Epidermal melanocyte (primary cell): ENCODE data around the gene SLC25A1.
"Not testable (repeated sequence)": the region's sequence is repeated elsewhere in the genome, so short reads cannot be mapped to it uniquely, and the experiment has no call there.

ENCODE experiments used
- DNase-seq: peaks from one replicate; pipeline ENCODE4 v3.0.0; 2011; ENCODE audit warnings: low spot score; ENCODE audit not compliant: insufficient read length

Gene SLC25A1

DNA sequence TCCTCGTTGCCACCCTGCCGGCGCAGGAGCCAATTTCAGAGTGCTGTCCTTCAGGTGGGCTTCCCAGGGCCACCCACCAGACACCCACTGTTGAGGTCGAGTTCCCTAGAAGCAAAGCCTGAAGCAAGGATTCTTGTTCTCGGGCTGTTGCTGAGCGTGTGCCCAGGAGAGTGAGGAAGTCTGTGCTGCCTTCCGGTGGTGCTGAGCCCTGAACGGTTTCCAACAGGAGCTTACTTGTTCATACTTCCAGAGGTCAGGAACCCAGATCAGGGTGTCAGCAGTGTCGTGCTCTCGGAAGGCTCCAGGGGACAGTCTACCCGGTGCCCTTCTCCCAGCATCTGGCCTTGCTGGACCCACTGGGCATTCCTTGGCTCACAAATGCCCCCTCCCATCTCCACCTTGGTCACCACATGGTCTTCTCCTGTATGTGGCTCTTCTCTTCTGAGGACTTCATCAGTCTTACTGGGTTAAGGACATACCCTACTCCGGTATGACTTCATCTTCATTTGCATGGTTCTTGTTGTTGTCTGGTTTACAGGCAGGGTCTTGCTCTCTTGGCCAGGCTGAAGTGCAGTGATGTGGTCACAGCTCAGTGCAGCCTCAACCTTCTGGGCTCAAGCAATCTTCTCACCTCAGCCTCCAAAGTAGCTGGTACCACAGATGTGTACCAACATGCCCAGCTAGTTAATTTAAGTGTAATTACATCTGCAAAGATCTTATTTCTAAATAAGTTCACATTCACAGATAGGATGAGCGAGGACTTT, 11.2 kb downstream of the SLC25A1 start:
- DNase-seq: no peak

DNA sequence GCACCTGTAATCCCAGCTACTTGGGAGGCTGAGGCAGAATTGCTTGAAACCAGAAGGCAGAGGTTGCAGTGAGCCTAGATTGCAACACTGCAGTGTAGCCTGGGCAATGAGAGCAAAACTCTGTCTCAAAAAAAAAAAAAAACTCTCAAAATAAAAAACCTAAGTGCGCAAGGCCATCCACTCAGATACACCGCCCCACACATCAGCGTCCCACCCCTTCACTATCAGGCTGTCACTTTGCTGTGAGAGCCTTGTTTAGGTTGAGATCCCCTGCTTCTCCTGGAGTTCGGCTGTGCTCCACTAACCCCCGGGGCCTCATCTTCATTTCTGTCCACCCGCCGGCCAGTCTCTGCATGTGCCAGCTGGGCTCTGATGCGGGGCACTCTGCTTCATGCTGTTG, 12.1 kb downstream of the SLC25A1 start:
- DNase-seq: no peak

DNA sequence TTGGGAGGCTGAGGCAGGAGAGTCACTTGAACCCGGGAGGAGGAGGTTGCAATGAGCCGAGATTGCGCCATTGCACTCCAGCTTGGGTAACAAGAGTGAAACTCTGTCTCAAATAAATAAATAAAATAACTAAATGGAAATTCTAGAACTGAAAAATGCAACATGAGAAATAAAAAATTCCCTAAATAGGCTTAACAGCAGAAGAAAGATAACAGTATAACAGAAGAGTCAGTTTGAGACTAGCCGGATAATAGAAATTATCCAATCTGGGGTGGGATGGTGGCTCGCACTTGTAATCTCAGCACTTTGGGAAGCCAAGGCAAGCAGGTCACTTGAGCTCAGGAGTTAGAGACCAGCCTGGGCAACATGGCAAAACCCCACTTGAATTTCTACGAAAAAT, 14.1 kb downstream of the SLC25A1 start:
- no peak for DNase-seq

DNA sequence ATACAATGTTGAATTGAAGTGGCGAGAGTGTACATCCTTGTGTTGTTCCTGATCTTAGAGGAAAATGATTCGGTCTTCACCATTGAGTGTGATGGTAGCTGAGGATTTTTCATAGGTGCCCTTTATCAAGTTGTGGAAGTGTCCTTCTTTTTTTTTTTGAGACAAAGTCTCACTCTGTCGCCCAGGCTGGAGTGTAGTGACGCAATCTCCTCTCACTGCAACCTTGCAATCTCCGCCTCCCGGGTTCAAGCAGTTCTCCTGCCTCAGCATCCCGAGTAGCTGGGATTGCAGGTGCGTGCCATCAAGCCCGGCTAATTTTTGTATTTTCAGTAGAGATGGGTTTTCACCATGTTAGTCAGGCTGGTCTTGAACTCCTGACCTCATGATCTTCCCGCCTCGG, 19.9 kb downstream of the SLC25A1 start:
- DNase-seq: not testable (repeated sequence)

DNA sequence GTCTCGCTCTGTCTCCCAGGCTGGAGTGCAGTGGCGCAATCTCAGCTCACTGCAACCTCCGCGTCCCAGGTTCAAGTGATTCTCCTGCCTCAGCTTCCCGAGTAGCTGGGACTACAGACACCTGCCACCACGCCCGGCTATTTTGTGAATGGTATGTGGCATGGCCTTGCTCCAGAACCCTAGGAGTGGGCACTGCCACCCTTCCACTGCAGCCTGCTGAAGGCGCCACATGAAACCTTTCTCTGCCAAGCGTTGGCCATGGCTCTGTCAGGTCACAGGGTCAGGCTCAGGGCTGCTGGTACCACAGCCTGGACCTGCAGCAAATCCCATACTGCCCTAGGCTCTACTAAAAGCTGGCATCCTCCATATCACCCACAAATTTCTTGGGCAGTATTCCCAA, 22.4 kb downstream of the SLC25A1 start:
- not testable (repeated sequence) for DNase-seq

DNA sequence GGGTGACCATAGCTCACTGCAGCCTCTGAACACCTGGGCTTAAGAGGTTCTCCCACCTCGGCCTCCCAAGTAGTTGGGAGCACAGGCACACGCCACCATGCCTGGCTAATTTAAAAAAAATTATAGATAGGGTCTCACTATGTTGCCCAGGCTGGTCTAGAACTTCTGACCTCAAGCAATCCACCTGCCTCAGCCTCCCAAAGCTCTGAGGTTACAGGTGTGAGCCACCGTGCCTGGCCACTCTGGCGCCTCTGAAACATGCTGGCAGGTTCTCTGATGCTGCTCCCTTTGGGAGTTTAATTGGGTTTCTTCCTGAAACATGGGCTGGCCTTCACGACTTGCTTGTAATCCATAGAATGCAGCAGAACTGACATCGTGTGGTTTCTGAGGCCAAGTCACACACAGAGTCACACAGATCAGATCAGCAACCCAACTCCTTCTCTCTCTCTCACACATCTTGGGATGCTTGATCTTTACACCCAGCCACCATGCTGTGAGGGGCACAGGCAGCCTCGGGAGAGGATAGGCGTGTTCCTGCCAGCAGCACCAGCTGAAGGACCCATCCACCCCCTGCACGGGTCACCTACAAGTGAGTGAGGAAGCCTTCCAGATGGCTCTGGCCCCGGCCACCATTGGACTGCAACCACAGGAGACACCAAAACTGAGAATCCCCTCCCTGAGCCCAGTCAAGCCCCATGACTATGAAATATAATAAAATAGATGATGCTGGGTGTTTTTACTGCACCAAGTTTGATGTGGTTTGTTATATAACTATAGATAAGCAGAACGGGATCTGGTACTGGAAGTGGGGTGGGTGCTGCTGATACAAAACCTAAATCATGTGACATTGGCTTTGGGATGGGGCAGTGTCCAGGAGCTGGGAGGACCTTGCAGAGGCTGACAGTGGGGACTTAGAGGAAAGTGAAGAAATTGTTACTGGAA, 25.3 kb downstream of the SLC25A1 start:
- DNase-seq: no peak

DNA sequence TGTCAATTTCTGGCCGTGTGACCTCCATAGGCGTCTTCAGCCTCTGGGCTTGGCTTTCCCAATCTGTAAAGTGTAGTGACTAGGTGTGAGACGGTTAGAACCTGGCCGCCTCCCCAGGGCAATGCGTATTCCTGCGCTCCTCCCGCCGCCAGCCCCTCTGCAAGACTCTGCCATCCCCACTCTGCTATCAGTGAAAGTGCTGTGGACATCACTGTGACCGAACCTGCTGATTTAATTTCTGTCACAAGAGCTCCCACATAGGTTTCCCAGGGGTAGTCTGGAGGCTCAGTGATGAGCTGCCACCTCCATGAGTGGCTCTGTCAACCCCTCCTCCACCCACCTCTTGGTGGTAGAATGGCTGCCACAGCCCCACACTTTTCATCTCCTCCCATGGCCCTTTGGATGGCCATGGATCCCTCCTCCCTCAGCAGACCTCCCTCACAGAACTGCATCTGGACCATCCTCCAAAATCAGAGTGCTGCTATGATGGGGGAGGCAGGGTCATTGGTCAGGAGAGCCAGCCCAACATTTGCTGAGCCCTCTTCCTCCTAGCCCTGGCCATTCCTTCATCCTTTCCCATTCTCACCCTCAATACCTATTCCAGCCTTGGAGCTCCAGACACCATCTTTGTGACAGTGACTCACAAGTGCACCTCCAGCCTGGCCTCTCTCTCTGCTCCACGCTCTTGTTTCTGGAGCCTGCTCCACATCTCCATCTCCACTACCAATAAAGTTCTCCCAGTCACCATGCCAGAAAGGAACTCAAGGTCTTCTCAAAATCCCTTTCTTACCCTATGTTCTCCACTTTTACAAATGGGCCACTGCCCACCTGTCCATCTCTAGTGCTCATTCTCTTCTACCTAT, 27.0 kb downstream of the SLC25A1 start:
- DNase-seq: no peak

DNA sequence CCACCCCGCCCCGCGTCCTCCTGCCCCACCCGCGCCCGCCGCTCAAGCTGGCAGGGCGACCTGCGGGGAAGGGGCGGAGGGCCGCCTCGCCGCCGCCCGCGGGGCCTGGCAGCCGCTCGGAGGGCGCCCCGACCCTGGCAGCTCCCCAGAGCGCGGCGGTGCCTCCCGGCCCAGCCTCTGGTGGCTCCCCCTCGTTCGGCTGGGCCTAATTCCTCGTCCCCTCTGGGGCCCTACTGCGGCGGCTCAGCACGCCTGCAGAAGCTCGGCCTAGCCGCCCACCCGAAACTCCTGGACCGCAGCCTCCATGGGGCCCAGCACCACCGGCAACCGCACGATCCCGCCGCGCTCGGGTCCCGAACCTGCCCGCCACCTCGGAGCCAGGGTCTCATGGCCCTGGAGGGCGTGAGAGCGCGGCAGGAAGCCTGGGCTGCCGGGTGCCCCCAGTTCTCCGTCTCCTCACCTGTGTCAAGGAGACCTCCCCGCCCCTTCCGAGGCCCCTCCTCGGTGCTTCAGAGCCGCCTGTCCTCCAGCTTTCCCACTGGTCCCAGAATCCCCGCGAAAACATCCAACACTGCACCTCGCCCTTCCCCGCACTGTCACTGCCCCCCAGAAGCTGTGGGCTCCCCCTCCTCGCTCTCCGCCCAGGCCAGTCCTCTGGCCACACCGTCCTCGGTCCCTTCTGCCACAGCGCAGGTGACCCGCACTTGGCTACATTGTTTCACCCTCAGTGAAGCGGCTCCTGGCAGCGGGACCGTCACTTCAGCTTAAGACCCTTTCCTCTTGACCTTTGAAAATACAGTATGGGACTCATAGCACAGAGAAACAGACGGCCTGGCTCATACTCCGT, 27.8 kb downstream of the SLC25A1 start:
- DNase-seq: no peak

DNA sequence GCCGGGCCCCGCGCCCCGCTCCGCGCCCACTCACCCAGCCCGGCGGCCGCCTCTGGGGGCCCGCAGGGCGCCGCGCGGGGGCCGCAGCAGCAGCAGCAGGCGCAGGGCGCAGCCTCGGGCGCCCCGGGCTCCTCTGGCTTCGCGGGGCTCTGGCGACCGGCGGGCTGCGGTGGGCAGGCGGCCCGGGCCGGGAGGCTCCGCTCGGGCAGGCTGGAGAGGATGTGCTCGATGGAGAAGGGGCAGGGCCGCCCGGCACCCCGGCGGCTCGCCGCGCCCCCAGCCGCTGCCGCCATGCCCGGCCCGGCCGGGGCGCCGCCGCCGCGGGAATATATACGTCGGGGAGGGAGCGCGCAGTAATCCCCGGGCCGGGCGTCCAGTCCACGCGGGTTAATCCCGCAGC, 28.5 kb downstream of the SLC25A1 start, which contains the start of gene GSC2:
Gene GSC2, minus strand, starts transcription at position 302 of the 400 bp plus-strand sequence. Its CDS starts 9 bp downstream, at position 293.
- DNase-seq: no peak

DNA sequence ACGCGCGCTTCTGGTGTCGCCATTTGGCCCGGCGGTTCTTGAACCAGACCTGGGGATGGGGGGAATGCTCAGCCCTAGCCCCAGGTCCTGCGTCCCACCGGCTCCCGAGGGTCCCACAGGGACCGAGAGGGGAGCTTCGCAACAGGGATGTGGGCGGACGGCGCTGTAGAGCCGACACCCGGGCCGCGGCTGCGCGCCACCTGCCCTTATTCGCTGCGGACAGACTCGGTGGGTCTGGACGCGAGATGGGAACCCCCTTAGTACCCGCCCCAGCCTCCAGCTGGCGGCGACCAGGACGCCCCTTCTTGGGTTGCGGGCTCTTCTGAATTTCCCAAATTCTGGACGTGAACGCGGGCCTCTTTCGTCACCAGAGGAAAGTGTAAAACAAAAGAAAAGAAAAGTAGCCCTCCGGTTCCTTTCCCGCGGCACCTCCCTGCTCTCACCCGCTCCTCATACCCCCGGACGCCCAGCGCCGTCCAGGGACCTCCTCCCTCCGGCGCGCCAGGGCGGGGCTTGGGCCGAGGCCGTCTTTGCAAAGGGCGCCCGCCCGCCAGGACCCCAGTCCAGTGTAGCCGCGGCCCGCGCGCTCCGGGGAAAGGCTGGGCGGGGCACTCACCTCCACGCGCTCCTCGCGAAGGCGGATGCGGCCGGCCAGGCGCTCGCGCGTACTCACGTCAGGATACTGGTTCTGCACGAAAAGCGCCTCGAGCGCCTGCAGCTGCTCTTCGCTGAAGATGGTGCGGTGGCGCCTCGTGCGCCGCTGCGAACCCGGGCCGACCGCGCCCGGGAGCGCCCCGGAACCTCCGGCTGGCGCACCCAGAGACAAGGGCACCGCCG, 29.3 kb downstream of the SLC25A1 start:
- no peak for DNase-seq

DNA sequence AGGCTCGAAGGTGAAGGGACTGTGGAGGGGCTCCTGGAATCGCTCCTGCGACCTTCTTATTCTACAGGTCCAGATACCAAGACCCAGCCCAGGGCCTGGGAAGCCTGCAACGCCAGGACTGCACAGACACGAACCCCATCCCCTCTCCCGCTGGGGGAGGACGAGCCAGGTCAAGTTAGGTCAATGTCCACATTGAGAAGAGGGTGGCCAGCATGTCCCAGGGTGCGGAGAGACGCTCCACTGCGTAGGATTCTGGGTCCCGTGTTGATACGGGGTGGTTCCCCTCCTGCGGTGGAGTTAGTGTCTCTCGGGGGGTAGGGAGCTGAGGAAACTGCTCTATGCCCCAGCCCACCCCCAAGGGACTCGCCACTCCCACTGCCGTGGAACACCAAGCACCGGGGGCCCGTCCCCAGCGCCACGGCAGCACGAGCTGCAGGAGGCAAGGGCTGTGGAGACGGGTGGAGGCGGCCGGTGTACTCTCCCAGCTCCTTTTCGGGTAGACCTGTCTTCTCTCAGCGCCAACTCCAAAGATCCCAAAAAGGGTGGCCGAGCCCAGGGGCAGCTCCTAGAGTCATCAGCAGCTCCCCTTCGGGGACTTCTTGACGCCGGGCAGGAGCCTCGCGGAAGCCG, 30.0 kb downstream of the SLC25A1 start:
- DNase-seq: no peak

DNA sequence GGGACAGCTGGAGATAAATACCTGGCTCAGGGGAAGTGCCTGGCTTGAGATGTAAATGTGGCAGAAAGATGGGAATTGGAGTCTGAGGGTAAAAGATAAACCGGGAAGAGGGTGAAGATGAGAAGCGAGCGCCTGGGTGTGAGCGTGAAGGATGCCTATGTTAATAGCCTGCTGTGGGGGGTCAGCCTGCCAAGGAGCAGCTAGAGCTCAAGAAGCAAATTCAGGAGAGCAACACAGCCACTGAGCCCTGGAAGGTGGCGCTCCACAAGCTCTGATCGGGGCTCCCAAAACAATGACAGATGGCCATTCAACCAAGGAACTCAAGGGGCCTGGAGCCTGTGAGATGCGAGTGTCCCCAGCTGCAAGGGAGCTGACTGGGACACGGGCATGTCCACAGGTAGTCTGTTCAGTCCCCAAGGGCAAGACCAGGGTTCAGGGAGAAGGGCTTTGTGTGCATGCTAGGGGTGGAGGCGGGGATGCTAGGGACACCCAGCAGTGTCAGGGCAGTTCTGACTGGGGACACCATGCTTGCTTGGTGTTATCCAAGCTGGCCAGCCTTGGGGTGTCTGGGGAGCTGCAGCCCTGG, 31.2 kb downstream of the SLC25A1 start:
- no peak for DNase-seq

DNA sequence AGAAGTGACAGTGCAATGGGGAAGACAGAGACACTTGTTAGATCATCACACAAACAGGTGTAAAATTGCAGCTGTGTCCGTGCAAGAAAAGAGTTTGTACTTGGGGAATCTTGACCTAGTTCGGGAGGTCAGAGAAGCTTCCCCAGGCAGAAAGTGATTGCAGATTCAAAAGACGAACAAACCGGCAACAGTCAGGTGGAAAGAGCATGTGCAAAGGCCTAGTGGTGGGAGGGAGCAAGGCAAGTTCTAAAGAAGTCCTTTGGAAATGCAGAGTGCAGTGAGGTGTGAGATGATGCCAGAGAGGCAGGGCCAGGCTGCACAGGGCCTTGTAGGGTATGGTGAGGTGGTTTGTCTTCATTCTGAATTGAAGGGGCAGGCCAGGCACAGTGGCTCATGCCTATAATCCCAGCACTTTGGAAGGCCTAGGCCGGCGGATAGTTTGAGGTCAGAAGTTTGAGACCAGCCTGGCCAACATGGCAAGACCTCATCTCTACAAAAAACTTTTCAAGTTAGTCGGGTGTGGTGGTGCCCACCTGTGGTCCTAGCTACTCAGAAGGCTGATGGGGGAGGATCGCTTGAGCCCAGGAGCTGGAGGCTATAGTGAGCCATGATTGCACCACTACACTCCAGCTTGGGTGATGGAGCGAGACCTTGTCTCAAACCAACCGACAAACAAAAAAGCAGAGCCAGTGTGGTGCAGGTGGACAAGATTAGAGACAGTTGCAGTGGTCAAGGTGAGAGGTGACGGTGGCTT, 32.1 kb downstream of the SLC25A1 start:
- DNase-seq: no peak

DNA sequence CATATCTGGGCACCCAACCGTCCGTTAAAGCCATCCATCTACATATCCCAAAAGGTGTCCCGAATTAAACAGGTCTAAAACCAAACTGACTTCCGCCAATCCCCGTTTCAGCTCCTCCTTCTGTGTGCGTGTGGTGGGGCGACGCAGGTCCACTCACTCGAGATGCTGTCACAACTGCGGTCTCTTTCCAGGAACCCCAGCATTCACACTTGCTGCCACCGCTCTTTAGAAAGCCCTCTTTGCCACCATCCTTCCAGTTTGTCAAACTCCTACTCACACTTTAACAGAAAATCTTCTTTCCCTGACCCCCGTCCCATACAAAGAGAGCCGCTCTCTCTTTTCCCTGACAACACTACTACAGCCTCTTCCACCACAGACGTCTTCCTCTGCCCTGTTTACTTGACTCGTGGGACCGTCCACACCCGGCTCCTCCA, 34.6 kb downstream of the SLC25A1 start:
- no peak for DNase-seq

DNA sequence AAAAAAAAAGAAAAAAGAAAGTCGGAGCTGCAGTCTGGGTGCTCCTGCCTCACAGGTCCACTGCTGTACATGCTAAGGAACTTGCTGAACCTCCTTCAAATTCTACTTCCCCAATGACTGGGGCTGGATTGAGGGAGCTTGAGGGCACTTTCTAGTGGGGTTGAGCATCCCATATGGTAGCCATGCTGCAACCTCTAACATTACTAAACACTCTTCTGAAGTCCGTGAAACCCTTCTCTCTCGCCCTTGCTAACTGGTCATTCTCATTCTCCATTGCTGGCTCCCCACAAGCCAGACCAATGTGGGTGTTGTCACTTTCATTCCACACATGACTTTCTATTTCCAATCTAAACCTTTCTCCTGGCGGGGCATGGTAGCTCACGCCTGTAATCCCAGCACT, 35.3 kb downstream of the SLC25A1 start:
- no peak for DNase-seq

DNA sequence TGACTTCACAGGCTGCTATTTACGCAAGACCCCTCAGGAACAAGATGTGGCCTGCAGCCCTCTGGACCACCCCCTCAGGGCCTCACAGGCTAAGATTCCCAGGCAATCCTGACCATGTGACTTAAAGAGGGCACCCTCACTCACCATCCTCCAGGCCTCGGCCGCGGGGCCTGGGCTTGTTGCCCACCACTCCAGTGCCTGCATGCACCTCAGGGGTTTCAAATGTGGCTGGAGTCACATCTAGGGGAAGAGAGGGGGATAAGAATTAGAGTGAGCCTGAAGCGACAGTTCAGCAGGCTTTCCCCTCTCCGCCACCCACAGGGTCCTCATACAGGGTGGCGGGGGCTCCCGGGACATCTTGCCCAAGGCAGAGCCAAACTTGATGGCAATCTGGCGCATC, 36.1 kb downstream of the SLC25A1 start:
- no peak for DNase-seq

DNA sequence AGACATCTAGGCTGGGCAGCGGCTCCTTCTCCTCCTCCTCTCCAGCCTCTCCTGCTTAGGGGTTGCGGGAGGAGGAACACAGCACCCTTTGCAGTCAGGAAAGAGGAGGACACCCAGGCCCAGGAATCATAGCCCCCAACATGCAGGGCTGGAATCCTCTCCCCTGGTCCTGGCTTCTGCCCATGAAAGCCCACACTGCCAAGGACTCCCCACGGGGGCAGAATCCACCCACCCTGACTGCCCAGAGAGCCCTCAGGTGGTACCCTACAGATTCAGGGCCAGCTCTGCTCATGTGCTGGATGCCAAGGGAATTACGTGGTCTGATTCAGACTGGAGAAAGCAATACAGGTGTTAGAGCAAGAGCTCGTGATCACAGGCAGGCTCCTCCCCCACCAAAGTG, 38.6 kb downstream of the SLC25A1 start:
- DNase-seq: no peak

DNA sequence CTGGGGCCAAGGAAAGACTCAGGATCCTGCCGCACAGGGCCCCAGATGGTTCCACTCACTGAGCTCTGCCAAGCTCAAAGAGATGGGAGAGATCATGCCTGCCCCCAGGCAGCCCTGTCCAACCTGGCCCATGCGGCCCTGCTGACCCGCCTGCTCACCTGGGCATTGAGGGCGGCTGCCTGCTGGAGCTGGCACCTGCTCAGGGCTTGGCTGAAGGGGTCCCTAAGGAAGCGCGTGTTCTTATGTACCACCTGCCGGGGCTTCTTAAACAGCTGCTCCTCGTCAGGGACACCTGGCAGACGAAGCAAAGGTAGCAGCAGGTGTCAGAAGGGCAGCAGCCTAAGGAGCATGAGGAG, 39.6 kb downstream of the SLC25A1 start:
- DNase-seq: no peak
